Peyer's patch (tissue), 4 donors: ENCODE measurements around the gene LDLRAP1. TPM values are rescaled to one million over a fixed set of nuclear protein-coding genes. Genes with fewer than 3 reads are reported as not detected.

Experiments
- DNase-seq, 3 donors: peaks; one replicate each; pipeline ENCODE4 v3.0.0-alpha.2; 2017 to 2019
- H3K27ac ChIP-seq, 4 donors: fragments of 200-600 bp; sonication (generic); one replicate each; pipeline ENCODE4 v1.5.1; 2016 to 2019
- H3K27me3 ChIP-seq, 2 donors: fragments of 200-600 bp; sonication (generic); one replicate each; pipeline ENCODE4 v1.5.1; 2019
- H3K36me3 ChIP-seq, 3 donors: fragments of 200-600 bp; sonication (generic); one replicate each; pipeline ENCODE4 v1.5.1; 2016 to 2019
- H3K4me1 ChIP-seq, 4 donors: fragments of 200-600 bp; sonication (generic); one replicate each; pipeline ENCODE4 v1.5.1; 2016 to 2019
- H3K4me3 ChIP-seq, 4 donors: fragments of 200-600 bp; sonication (generic); 1 replicate in 3 of 4; 2 replicates in 1 of 4; pipeline ENCODE4 v1.5.1; 2016 to 2019; ENCODE audit warnings: mild to moderate bottlenecking in 1 of 4
- H3K9me3 ChIP-seq, 4 donors: fragments of 200-600 bp; sonication (generic); one replicate each; pipeline ENCODE4 v1.5.1; 2016 to 2019; ENCODE audit warnings: mild to moderate bottlenecking in 1 of 4
- CTCF ChIP-seq, 6 experiments: fragments of 450-650 bp in 4 of 6; fragments of 200-600 bp in 2 of 6; sonication (generic) in 1 of 6; IDR thresholded peaks; one replicate each; pipeline ENCODE4 v1.5.1; 2017 to 2019; ENCODE audit warnings: antibody characterized with exemption in 6 of 6, mild to moderate bottlenecking in 3 of 6, moderate library complexity in 1 of 6
- POLR2A ChIP-seq, 2 donors: fragments of 450-650 bp; IDR thresholded peaks; one replicate each; pipeline ENCODE4 v1.5.1; 2017; ENCODE audit warnings: antibody characterized with exemption in 2 of 2, mild to moderate bottlenecking in 2 of 2, moderate library complexity in 2 of 2
- total RNA-seq, 4 donors: library from RNA; depleted of rRNA; stranded (reverse); fragments of >200 nt; gene quantifications; one replicate each; pipeline ENCODE4 v1.1.0, GENCODE V29; 2016

LDLRAP1 gene
- total RNA-seq, 4 donors from 2014 or later = 20.1 to 24.5 (median 22.7) TPM

GRCh38 chr1:25548601-25549000 lies 5.2 kb downstream of the LDLRAP1 start:
- Histone ChIP-seq H3K27ac (peak overlapping the region in 3 of 4 donors; percentile 47 to 82 (median 71)), H3K4me1 (peaks cover 11 to 44% (median 25%) of the 10 kb centered on the region in 4 donors), H3K27me3 (no peaks in the 10 kb centered on the region), H3K36me3 (no peaks in the 10 kb centered on the region), H3K9me3 (no peaks in the 10 kb centered on the region), H3K4me3 (no peak overlapping the region)
- no peak for DNase-seq
- no peak for TF ChIP-seq POLR2A (IDR thresholded peaks at IDR 0.05)
- TF ChIP-seq CTCF (IDR thresholded peaks at IDR 0.05) = no peak

GRCh38 chr1:25549273-25550154 lies 6.1 kb downstream of the LDLRAP1 start:
- TF ChIP-seq POLR2A (IDR thresholded peaks at IDR 0.05) (no peak), CTCF (IDR thresholded peaks at IDR 0.05) (no peak)
- Histone ChIP-seq H3K27me3 (no peaks in the 10 kb centered on the region), H3K4me1 (peaks cover 11 to 44% (median 22%) of the 10 kb centered on the region in 4 donors), H3K9me3 (no peaks in the 10 kb centered on the region), H3K36me3 (no peaks in the 10 kb centered on the region), H3K27ac (peak overlapping the region; percentile 47 to 82 (median 64)), H3K4me3 (peak overlapping the region in 1 of 4 donors; percentile 7)
- DNase-seq = peak; percentile 82 to 92 (median 87)

- peak in 1 of 3 donors; percentile 48 for DNase-seq
- peaks cover 9 to 38% (median 21%) of the 10 kb centered on the region in 4 donors for H3K4me1 ChIP-seq
- H3K36me3 ChIP-seq = no peaks in the 10 kb centered on the region
- no peak overlapping the region for H3K4me3 ChIP-seq
- peak overlapping the region; percentile 47 to 82 (median 64) for H3K27ac ChIP-seq
- no peaks in the 10 kb centered on the region for H3K27me3 ChIP-seq
- TF ChIP-seq POLR2A (IDR thresholded peaks at IDR 0.05) (no peak), CTCF (IDR thresholded peaks at IDR 0.05) (no peak)
- no peaks in the 10 kb centered on the region for H3K9me3 ChIP-seq
Observed at GRCh38 chr1:25550155-25550506, 6.7 kb downstream of the LDLRAP1 start.

- Histone ChIP-seq H3K36me3 (no peaks in the 10 kb centered on the region), H3K27ac (peak overlapping the region in 2 of 4 donors; percentile 71 to 82), H3K27me3 (no peaks in the 10 kb centered on the region), H3K4me3 (no peak overlapping the region), H3K9me3 (no peaks in the 10 kb centered on the region), H3K4me1 (peaks cover 9 to 35% (median 21%) of the 10 kb centered on the region in 4 donors)
- TF ChIP-seq POLR2A (IDR thresholded peaks at IDR 0.05) (no peak), CTCF (IDR thresholded peaks at IDR 0.05) (no peak)
- no peak for DNase-seq
Observed at GRCh38 chr1:25550683-25551310, 7.4 kb downstream of the LDLRAP1 start.

- Histone ChIP-seq H3K27ac (no peak overlapping the region), H3K9me3 (no peaks in the 10 kb centered on the region), H3K36me3 (peaks cover 0 to 7% (median 0%) of the 10 kb centered on the region in 3 donors), H3K4me1 (peaks cover 16 to 43% (median 23%) of the 10 kb centered on the region in 4 donors), H3K27me3 (no peaks in the 10 kb centered on the region), H3K4me3 (no peak overlapping the region)
- TF ChIP-seq POLR2A (IDR thresholded peaks at IDR 0.05) = no peak
- TF ChIP-seq CTCF (IDR thresholded peaks at IDR 0.05) = no peak
- DNase-seq = no peak
Observed at GRCh38 chr1:25553749-25554429, 10.5 kb downstream of the LDLRAP1 start.
